GM12801 (cell line): ENCODE results near the gene ESPNL.

Experiments used
- TF ChIP-seq, protein P1 (sequence below): IDR thresholded peaks from one replicate; pipeline ENCODE4 v1.5.1; 2011; ENCODE audit warnings: control low read depth; ENCODE audit not compliant: insufficient read length; ENCODE audit errors: extremely low read depth

The ESPNL gene

DNA sequence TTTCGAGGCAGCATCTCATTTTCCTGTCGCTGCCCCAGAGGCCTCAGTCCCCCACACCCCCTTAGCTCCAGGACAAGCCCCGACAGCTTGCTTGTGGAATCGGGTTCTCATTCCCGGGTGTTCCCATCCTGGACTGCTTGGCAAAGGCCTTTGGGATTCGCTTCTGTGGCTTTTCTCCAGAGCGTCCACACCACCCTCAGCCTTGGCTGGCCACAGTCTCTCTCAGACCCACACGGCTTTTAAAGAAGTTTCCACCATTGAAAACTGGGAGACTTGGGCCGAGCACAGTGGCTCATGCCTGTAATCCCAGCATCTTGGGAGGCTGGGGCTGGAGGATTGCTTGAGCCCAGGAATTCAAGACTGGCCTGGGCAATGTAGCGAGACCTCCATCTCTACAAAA lies 2.7 kb downstream of the ESPNL start:
- TF ChIP-seq, protein P1, sequence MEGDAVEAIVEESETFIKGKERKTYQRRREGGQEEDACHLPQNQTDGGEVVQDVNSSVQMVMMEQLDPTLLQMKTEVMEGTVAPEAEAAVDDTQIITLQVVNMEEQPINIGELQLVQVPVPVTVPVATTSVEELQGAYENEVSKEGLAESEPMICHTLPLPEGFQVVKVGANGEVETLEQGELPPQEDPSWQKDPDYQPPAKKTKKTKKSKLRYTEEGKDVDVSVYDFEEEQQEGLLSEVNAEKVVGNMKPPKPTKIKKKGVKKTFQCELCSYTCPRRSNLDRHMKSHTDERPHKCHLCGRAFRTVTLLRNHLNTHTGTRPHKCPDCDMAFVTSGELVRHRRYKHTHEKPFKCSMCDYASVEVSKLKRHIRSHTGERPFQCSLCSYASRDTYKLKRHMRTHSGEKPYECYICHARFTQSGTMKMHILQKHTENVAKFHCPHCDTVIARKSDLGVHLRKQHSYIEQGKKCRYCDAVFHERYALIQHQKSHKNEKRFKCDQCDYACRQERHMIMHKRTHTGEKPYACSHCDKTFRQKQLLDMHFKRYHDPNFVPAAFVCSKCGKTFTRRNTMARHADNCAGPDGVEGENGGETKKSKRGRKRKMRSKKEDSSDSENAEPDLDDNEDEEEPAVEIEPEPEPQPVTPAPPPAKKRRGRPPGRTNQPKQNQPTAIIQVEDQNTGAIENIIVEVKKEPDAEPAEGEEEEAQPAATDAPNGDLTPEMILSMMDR = no peak

DNA sequence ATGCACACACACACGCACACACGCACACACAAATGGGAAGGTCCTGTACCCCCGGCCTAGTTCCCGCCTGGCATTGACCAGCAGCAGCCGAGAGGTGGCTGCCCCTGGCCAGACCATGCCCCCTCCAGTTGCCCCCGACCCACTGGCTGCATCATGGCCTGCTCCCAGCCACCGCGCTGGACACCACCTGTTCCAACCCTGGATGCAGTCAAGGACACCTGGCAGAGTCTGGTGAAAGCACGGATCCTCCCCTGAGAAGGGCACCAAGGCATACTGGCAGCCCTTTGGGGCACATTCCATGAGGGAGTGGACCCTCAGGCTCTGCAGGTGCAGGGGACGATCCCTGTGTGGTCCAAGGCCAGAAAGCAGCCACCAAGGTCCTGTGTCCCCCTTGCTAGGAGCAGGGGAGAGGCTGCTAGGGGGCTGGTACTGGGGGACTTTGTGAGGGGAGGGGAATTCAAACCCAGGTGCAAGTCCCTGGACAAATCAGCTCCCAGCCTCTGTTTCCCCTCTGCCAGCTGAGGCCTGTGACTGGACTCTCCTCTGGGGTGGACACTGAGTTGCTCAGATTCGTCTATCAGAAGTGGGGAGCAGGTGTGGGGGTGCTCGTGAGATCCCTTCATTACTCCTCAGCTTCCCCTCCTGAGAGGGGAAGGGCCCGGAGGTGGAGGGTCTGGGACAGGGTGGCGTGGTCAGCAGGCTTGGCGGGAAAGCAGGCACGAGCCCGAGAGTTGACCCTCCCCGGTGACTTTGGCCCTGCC lies 3.5 kb downstream of the ESPNL start:
- TF ChIP-seq, protein P1 = no peak

DNA sequence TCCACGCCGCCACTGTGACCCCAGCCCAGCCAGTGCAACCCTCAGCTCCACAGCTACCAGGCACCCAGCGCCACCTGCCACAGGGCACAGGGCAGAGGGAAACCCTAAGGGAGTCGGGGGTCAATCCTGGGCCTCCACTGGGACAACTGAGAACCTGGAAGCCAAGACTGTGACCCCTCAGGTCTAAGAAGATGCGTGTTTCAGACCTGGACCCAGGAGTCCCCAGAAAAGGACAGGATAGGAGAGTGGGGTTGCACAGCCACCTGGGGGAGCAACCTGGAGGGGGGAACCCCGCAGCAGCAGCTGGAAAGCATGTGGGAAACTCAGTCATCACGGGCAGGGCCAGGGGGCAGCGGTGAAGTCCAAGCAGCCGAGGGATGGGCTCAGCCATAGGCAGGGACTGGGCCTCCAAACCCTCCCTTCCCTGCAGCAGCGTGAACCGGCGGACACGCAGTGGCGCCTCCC lies 4.1 kb downstream of the ESPNL start:
- TF ChIP-seq, protein P1 = no peak

DNA sequence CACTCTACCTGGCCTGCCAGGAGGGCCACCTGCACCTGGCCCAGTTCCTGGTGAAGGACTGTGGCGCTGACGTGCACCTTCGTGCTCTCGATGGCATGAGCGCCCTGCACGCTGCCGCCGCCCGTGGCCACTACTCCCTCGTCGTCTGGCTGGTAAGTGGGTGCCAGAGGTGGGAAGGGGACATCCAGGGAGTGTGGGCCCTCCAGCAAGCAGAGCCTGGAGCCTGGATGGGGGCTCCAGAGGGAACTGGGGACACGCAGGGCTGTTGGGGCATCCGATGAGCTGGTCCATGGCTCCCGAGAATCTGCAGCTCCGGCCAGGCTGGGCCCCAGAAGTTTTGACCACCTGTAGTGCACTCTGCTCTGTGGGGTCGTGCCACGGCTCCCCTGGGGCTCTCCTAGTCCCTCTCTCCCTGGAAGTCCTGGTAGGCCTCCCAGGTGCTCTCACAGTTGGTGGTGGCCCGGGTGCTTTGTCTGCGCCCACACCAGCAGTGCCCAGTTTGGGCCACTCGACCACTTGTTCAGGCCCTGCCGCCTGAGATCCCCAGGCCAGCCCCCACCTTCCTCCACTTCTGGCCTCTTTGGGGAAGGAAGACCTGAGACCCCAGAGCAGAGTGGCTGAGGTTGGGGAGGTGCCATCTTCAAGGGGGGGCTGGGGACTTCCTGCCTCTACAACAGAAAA lies 4.7 kb downstream of the ESPNL start:
- TF ChIP-seq, protein P1 = no peak

DNA sequence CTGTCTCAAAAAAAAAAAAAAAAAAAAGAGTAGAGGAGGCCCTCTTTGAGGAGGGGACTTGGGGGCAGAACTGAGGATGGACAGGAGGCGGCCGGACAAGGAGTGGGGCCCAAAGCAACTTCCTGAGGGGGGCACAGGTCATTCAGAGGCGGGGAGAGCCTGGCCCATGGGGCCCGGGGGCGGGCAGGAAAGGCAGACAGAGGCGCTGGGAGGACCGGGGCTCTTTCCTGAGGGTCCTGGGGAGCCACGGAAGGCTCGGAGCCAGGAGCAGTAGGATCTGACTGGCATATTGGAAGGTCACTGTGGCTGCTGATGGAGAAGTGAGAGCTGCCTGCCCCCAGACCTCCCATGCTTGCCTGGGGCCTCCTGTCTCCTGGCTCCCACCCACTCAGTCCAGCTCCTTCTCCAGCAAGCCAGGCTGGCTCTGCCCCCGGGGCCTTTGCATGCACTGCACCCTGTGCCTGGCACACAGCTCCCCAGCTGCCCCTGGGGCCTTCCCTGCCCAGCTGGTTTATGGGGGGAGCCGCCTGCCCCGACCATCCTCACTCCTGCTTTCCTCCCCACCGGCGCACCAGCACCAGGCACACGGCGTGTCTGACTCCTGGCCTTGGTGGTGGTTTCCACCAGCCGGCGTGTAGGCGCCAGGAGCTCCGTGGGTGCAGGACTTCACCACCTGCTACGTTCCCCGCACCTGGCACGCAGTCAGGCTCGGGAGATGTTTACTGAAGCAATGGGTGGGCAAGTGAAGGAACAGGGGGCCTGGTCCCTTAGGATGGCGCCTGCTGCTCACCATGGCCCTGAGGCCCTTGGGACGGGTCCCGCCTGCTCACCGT lies 5.6 kb downstream of the ESPNL start:
- TF ChIP-seq, protein P1 = no peak

DNA sequence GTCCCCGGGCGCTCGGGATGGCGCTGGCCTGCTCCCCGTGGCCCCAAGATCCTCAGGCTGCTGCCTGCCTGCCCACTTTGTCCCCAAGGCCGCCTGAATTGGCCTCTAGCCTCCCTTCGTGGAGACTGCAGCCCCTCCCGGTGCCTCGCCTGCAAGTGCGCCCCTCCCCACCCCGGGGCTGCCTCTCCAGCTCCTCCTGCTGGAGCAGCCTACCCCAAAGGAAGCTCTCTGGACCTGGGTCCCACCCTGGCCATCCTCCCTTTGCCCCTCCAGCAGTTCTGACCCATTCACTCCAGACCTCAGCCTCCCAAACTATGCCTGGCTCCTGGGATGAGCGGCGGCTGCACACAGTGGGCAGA lies 6.2 kb downstream of the ESPNL start:
- TF ChIP-seq, protein P1 = no peak
